ENCODE measurements around the gene TBC1D30.
"Not testable (repeated sequence)": the region's sequence is repeated elsewhere in the genome, so short reads cannot be mapped to it uniquely, and the experiment has no call there.

TBC1D30 gene

GRCh38 chr12:64806593-64807460, 17.6 kb upstream of the TBC1D30 start:
- DNase-seq = no peak

- no peak for DNase-seq
Measured at GRCh38 chr12:64808110-64808509, 16.3 kb upstream of the TBC1D30 start.

- DNase-seq = no peak
Measured at GRCh38 chr12:64810831-64811230, 13.6 kb upstream of the TBC1D30 start.

DNA sequence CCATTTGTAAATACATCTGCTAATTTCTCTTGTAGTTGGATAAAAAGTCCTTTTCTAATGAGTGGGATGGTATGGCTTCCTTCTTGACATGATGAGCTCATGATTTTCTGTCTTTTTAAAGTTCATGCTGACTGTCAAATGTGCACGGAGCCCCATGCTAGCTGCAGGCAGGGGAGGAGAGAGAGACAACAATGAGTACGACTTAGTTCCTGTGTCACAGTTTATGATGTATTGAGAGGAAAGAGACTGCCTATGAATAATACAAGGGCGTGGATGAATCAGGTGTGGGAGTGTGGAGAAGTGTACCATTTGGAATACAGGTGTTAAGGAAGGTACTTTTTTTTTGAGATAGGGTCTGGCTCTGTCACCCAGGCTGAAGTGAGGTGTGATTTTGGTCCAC, 10.7 kb upstream of the TBC1D30 start:
- no peak for DNase-seq

DNA sequence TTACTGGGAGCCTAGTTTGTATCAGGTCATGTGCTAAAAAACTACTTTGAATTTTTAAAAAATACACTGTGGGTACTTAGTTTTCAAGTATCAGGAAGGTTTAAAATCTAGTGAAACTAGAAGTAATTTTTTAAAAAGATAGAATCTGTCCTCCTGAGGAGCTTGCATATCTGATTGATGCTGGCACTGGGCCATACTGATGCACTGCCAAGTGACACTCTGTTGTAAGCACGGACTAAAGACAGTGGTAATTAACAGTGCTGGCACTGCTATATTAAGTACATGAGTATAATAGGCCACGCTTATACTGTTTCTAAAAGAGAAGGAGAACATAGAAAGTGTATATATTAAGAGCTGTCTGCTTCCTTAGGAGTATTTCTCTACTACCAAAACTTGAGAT, 10.0 kb upstream of the TBC1D30 start:
- no peak for DNase-seq

DNA sequence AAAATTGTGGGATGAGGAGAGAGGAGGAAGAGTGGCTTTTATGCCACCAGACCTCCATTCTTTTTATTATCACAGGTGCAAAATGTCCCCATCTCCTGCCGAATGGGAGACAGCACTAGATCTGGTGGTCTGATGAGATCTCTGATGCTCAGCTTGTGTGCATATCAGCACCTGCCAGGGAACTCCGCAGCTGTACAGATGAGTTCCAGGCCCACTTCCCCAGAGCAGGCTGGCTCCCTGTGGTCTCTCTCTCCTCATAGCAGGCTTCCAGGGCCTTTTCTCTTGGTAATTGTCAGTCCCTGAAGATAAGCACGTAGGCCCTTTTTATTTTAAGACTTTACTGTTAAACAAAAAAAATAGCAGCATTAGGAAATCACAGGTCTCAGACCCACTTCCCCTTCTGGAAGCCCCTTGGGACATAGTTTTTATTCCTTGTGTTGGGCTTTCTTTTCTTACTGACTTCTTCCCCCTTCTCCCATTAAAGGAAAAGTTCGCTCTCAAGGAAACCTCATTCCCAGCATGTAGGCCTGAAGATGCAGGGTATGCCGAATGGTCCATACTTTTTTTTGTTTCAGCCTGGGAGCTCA, 4.5 kb upstream of the TBC1D30 start:
- no peak for DNase-seq

GRCh38 chr12:64820593-64820992, 3.9 kb upstream of the TBC1D30 start:
- no peak for DNase-seq

GRCh38 chr12:64821116-64821630, 3.3 kb upstream of the TBC1D30 start:
- peak in 2 of 14 donors; percentile 0 to 2 for DNase-seq

- no peak for DNase-seq
Measured at GRCh38 chr12:64824130-64824499, 332 bp upstream of the TBC1D30 start.

DNA sequence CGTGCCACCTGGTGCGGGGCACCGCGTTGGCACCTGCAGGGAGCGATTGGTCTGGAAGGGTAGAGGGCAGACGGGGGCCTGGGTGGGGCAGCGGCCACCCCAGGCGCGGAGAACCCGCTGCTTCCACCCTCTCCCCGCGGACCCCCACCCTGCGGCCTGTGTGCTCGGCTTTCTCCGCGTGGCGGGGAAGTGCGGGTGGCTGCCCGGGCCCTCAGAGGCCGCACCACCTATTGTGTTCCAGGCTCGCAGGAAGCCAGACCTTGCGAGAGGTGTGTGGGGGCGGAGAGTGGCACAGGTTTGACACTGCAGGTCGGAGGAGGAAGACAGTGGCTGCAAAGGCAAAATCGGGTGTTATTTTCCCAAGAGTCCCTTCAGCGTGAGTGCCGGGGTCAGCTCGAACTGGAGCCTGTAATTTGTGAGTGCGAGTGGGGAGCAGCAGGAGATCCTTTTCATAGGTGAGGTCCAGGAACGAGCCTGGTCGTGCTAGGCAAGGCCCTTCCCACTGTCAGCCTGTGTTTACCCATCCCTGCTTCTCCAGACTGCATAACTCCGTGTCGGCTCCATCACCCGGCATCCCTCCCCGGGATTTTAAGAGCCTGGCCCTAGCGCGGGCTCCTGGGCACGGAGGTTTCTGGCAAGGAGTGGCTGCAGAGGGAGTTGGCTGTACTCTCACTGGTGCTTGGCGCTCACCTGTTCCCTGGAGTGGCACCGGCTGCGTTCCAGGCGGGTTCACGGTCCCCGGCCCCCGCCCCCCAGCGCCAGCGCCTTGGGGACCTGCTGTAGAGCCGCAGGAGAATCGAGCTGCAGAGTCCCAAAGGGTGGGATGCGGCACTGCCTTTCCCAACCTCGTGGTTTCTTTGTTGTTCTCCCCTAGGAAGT, 935 bp downstream of the TBC1D30 start:
- DNase-seq = peak in 3 of 14 donors; percentile 1 to 75 (median 2)

GRCh38 chr12:64826234-64826633, 1.8 kb downstream of the TBC1D30 start:
- peak in 4 of 14 donors; percentile 1 to 35 (median 2) for DNase-seq

GRCh38 chr12:64828713-64829112, 4.3 kb downstream of the TBC1D30 start:
- no peak for DNase-seq

DNA sequence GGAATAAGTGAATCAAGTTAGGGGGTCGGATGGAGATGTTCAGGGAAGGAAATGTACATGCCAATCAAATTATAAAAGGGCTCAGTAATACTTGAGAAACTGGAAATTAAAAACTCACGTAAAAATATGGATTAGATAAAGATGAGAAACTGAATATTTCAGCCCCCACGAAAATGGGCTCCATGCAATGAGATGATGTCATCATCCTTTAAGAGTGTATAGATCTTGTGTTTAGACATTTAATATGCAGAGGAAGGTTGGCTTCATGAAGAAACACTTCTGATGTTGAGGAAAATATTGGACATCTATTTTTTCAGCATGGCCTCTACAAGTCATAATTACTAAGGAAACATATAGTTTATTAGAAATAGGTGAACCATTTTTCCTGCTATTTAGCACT, 9.5 kb downstream of the TBC1D30 start:
- DNase-seq = no peak

DNA sequence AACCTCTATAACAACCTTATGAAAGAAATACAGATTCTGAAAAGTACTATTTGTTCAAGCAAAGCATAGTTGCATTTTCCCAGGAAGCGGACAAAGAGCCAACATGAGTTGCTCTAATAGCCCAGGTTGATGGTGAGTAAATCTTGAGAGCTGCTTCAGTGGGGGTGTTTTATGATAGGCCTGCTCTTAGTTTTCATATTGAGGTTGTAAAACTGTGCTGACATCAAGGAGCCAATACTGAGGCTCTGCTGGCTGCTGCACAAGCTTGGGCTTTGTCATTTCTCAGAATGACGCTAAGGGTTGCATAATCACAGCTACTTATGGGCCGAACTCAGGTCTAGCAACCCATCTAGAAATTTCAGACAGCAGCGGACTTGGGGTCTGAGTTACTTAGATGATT, 11.5 kb downstream of the TBC1D30 start:
- no peak for DNase-seq

DNA sequence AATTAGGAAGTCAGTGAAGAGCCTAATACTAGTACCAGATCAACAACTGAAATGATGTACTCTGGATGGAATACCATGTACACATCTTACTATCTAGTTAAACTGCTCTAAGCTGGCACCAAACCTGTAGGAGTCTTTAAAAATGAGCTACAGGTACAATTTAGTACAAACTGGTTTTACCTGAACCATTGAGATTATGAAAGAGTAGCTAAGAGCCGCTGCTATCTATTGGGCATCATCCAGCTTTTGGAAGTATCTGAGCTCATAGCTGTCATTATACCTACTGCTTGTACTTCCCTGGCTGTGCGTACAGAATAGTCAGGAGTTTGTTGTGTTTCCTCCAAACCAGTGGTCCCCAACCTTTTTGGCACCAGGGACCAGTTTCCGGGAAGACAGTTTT, 12.4 kb downstream of the TBC1D30 start:
- DNase-seq = no peak

DNA sequence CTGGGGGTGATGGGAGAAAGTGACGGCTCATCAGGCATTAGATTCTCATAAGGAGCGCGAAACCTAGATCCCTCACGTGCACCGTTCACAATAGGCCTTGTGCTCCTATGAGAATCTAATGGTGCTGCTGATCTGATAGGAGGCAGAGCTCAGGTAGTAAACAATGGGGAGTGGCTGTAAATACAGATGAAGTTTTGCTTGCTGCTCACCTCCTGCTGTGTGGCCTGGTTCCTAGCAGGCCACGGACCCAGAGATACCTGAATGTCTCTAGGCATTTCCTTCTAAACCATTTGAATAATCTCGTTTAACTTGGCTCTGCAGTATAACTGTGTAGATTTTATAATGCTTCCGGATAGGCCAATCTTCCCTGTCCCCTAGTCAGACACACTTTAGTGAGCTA, 13.0 kb downstream of the TBC1D30 start:
- no peak for DNase-seq

- DNase-seq = no peak
Measured at GRCh38 chr12:64840119-64840518, 15.7 kb downstream of the TBC1D30 start.

DNA sequence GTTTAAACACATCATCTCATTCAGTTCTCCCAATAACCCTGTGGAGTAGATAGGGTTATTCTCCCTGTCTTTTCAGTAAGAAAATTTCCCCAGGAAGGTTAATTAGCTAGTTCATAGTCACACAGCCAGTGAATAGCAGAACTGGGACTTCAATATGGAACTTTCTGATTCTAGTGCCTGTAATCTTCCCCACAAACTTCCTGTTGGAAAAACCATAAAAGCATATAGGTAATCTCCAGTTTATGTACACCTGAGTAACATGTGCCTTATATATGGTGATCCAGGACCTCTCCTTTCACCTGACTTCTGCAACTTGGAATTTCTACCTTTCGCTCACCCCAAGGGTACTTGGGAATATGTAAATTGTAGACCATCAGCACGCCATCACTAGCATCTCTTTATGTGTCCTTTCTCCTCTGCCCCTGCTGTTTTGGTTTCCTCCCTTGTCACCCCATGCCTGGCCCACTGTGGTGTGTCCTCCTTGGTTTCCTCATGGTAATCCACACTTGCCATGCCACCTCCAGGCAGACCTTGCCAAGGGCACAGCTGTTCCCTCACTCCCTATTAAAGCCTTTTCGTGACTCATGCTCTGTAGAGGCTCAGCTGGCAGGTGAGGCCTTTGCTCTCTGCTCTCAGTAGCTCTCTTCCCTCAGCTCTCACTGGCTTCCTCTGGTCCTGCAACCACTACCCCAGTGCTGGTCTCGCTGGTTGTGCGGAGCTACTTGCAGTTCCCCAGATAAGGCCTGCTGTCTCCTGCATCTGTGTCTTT, 16.7 kb downstream of the TBC1D30 start:
- no peak for DNase-seq

GRCh38 chr12:64848409-64848808, 24.0 kb downstream of the TBC1D30 start:
- DNase-seq = not testable (repeated sequence)

DNA sequence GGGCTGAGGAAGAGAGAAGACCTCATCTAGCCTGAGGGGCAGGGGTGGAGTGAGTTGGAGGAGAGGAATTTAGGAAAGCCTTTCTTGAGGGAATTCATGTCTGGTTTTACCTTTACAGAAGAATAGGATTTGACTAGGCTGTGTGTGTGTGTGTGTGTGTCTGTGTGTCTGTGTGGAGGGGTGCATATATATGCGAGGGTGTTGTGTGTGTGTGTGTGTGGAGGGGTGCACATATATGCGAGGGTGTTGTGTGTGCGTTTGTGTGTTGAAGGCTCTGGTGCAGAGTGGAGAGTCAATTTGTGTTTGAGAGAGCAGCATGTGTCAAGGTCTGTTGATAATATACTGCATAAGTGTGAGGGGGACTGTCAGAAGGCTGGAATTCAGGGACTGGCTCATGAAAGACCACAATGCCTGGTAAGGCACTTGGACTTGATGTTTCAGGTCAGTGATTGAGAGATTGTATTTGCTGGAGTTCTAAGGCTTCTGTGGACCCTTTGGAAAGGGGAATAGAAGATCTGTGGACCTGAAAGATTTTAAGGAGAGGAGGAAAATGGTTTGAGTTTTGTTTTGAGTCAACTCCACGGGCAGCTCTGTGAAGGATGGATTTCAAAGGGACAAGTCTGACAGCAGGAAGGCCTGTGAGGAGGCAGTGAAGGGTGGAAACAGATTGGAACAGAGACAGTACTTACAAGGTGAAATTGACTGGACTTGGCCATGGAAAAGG, 34.6 kb downstream of the TBC1D30 start:
- DNase-seq = no peak

DNA sequence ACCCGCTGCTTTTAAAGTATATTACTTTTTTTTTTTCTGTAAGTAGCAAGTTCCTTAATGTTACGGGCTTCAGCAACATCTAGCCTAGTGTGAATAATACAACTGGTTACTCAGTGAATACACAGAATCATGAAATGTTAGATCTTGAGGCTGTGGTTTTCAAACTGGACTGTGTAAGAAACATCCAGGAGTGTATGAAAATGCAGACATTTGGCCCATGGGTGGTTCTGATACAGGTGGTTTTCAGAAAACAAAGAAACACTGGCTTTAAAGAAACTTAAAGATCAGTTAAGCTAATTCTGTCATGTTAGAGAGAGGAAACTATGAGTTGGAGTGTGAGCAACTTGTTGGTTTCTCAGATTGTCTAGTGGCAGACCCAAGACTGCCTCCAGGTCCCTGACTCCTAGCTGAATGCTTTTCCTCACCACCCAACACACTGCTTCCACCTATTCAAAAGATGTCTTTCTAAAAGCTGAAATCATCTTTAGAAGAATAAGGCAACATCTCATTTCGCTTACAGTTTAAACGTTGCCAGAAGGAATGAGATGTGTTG, 36.1 kb downstream of the TBC1D30 start:
- DNase-seq = no peak
